Activated B cell treated with CpG ODN at 0.5 μM for 24 hours (primary cell): ENCODE data around the gene CEMIP. TPM values are rescaled to one million over a fixed set of nuclear protein-coding genes. Genes with fewer than 3 reads are reported as not detected.

Experiments used
- ATAC-seq: fragments of 200-7000 bp; cut with Tn5 transposase; one replicate; pipeline ENCODE4 v1.10.0; 2021; ENCODE audit warnings: low read depth, mild to moderate bottlenecking, moderate library complexity
- CTCF ChIA-PET: fragments of 350-600 bp; sonication (Branson Sonifier 250); formaldehyde crosslinking; loops from one replicate; lab custom pipeline; 2021; ENCODE audit warnings: antibody characterized with exemption; lab: Charles Lee
- POLR2A ChIA-PET: fragments of 350-600 bp; sonication (Branson Sonifier 250); formaldehyde crosslinking; loops from one replicate; lab custom pipeline; 2021; ENCODE audit warnings: antibody characterized with exemption; lab: Charles Lee
- DNase-seq: peaks from one replicate; pipeline ENCODE4 v3.0.0; 2022
- H3K27ac Mint-ChIP-seq: one replicate; pipeline ENCODE4 v1.8.0; 2020; ENCODE audit warnings: mixed read lengths
- H3K27me3 Mint-ChIP-seq: one replicate; pipeline ENCODE4 v1.8.0; 2021; ENCODE audit warnings: mixed read lengths
- H3K36me3 Mint-ChIP-seq: one replicate; pipeline ENCODE4 v1.8.0; 2021; ENCODE audit warnings: low read depth, mixed read lengths
- H3K4me1 Mint-ChIP-seq: one replicate; pipeline ENCODE4 v1.8.0; 2021; ENCODE audit warnings: mixed read lengths
- H3K4me3 Mint-ChIP-seq: one replicate; pipeline ENCODE4 v1.8.0; 2020; ENCODE audit warnings: mild to moderate bottlenecking, mixed read lengths
- H3K9me3 Mint-ChIP-seq: one replicate; pipeline ENCODE4 v1.8.0; 2020; ENCODE audit warnings: mixed read lengths
- CTCF ChIP-seq: fragments of 200-600 bp; IDR thresholded peaks from one replicate; pipeline ENCODE4 v1.8.0; 2022; ENCODE audit warnings: antibody characterized with exemption, mild to moderate bottlenecking
- intact Hi-C: fragments of 100-400 bp; cut with micrococcal nuclease; formaldehyde crosslinking; loops from one replicate; pipeline ENCODE4 v1.15.1; 2024
- total RNA-seq: library from RNA; stranded (reverse); gene quantifications from 2 replicates; pipeline ENCODE4 v1.2.3, GENCODE V29; 2022

Gene CEMIP
- total RNA-seq, 1 donor from 2014 or later = not detected

- TF ChIP-seq CTCF = no peak
- POLR2A ChIA-PET = interaction anchor here (1.0 to 5.9 kb wide), 3 partner anchors 10 to 309 kb away, joined by 3 to 83 read pairs (median 4); partner anchors contain the start of gene TLNRD1
- Mint-ChIP-seq H3K4me1 (peaks cover 54% of the 10 kb centered on the region), H3K36me3 (peaks cover 15% of the 10 kb centered on the region), H3K9me3 (no peaks in the 10 kb centered on the region), H3K27me3 (no peaks in the 10 kb centered on the region), H3K27ac (peak within 1 kb of the TSS; percentile 99), H3K4me3 (peak within 1 kb of the TSS; percentile 99)
- intact Hi-C loops = loop anchor here (1.0 to 10.0 kb wide), 5 partner anchors 11 to 1057 kb away; partner anchors contain the start of genes ABHD17C, MEX3B and TLNRD1
- peak; percentile 90 for DNase-seq
- peak; percentile 99 for ATAC-seq
- CTCF ChIA-PET = interaction anchor here (1.4 to 1.5 kb wide), 2 partner anchors 13 to 276 kb away, joined by 3 to 5 read pairs; no protein-coding TSS in a partner anchor
Observed at GRCh38 chr15:80989518-80990478, 210.6 kb downstream of the CEMIP start, which contains the start of gene MESD. MESD (minus strand) TSS chr15:80989819; CDS start chr15:80989791, 28 bp downstream.

DNA sequence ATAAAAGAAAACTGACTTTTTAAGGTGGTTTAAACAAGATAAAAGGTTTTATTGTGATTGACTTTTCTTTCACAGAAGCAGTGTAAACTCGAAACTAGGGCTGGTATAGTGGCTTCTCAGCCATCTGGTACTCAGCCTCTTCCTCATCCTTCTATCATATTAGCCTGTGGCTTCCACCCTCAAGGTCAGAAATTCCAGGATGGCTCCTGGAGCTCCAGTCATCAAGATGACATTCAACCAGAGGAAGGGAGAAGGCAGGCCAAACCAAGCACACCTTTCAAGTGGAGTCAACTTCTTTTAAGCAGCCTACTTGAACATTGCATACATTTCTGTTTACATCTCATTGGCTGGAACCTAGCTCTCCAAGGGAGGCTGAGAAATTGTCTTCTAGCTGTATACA is 211.8 kb downstream of the CEMIP start:
- Mint-ChIP-seq H3K27me3 (no peaks in the 10 kb centered on the region), H3K36me3 (peaks cover 9% of the 10 kb centered on the region), H3K4me1 (peaks cover 44% of the 10 kb centered on the region), H3K27ac (no peak overlapping the region), H3K4me3 (peak overlapping the region; percentile 45), H3K9me3 (peaks cover under 1% of the 10 kb centered on the region)
- intact Hi-C loops = no loop called here
- ChIA-PET CTCF (interaction anchor here (1.4 to 1.5 kb wide), 2 partner anchors 14 to 275 kb away, joined by 3 to 5 read pairs; no protein-coding TSS in a partner anchor), POLR2A (interaction anchor here (0.6 to 5.9 kb wide), 4 partner anchors 9 to 311 kb away, joined by 3 to 83 read pairs (median 8); partner anchors contain the start of gene TLNRD1)
- no peak for DNase-seq
- ATAC-seq = no peak
- no peak for TF ChIP-seq CTCF

- Mint-ChIP-seq H3K36me3 (peaks cover 6% of the 10 kb centered on the region), H3K9me3 (peaks cover 4% of the 10 kb centered on the region), H3K27ac (no peak overlapping the region), H3K27me3 (no peaks in the 10 kb centered on the region), H3K4me3 (no peak overlapping the region), H3K4me1 (peaks cover 41% of the 10 kb centered on the region)
- DNase-seq = no peak
- ChIA-PET POLR2A (interaction anchor here (0.6 to 5.9 kb wide), 3 partner anchors 8 to 310 kb away, joined by 3 to 83 read pairs (median 7); partner anchors contain the start of gene TLNRD1), CTCF (interaction anchor here (1.4 to 1.5 kb wide), 2 partner anchors 14 to 274 kb away, joined by 3 to 5 read pairs; no protein-coding TSS in a partner anchor)
- ATAC-seq = no peak
- intact Hi-C loops = no loop called here
- TF ChIP-seq CTCF = no peak
Observed at GRCh38 chr15:80991421-80991820, 212.3 kb downstream of the CEMIP start.

DNA sequence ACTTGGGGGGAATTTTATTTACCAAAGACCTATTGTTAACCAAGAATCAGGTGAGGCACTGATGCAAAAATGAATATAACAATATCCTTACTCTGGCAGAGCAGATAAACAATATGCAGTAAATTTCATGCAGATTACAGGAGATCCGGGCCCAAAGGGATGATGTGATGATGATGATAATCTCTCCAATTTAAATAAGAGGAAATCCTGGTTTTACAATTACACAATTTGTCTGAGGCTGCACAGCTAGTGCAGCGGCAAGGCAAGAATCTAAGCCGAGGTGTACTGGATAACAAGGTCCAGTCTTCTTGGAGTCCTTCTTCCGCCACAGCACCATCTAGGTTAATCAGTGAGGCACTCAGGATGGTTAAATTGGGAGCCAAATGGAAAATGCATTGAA is 212.8 kb downstream of the CEMIP start:
- Mint-ChIP-seq H3K36me3 (peaks cover 6% of the 10 kb centered on the region), H3K4me1 (peaks cover 36% of the 10 kb centered on the region), H3K27me3 (no peaks in the 10 kb centered on the region), H3K27ac (no peak overlapping the region), H3K4me3 (no peak overlapping the region), H3K9me3 (peaks cover 4% of the 10 kb centered on the region)
- ATAC-seq (no peak), DNase-seq (no peak)
- POLR2A ChIA-PET = interaction anchor here (0.9 to 5.9 kb wide), 2 partner anchors 8 to 310 kb away, joined by 3 to 83 read pairs; partner anchors contain the start of gene TLNRD1
- CTCF ChIA-PET = interaction anchor here (1.3 kb wide), 1 partner anchor 274 kb away, joined by 3 read pairs; no protein-coding TSS in a partner anchor
- TF ChIP-seq CTCF = no peak
- intact Hi-C loops = no loop called here
